Nephron (organoid): Measurements from ENCODE around the gene STS.

ENCODE experiments used
- H3K27ac Mint-ChIP-seq, 3 experiments: 2 replicates each; pipeline ENCODE4 v1.8.0; 2020; ENCODE audit warnings: mixed read lengths in 3 of 3, mild to moderate bottlenecking in 2 of 3, moderate library complexity in 1 of 3
- H3K27me3 Mint-ChIP-seq: 2 replicates; pipeline ENCODE4 v1.8.0; 2021; ENCODE audit warnings: low read depth, mild to moderate bottlenecking, moderate library complexity, mixed read lengths
- H3K36me3 Mint-ChIP-seq: 2 replicates; pipeline ENCODE4 v1.8.0; 2020; ENCODE audit warnings: low read depth, mixed read lengths
- H3K4me1 Mint-ChIP-seq: 2 replicates; pipeline ENCODE4 v1.8.0; 2020; ENCODE audit warnings: mixed read lengths
- H3K4me3 Mint-ChIP-seq, 3 experiments: 2 replicates each; pipeline ENCODE4 v1.8.0; 2020; ENCODE audit warnings: mild to moderate bottlenecking in 3 of 3, mixed read lengths in 3 of 3, moderate library complexity in 2 of 3
- H3K9me3 Mint-ChIP-seq: 2 replicates; pipeline ENCODE4 v1.8.0; 2020; ENCODE audit warnings: mixed read lengths
- TF ChIP-seq, protein P1 (sequence below), 3 experiments: fragments of 200-600 bp; sonication (generic); IDR thresholded peaks; one replicate each; pipeline ENCODE4 v1.5.0; 2021; ENCODE audit warnings: antibody characterized with exemption in 3 of 3; ENCODE audit not compliant: unreplicated experiment in 3 of 3

The STS gene

DNA sequence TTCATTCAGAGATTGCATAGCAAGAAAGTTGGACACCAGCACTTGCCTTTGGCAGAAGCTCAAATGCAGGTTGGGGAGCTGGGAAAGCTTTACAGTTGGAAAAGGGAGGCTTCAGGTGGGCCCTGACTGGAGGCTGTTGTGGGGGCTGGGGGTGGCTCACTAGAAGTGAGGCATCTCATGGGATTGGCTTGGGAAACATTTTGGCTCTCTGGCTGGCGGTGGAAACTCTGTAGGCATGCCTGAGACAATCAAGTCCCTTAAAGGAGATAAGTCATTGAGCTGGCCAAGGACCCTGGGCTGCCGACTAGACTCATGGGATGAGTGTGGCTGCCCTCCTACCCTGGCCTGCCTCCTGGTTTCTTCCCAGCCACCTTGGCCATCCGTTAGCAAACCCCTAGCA lies 31.4 kb upstream of the STS start:
- Mint-ChIP-seq H3K27me3 (no peaks in the 10 kb centered on the region), H3K36me3 (peaks cover 17% of the 10 kb centered on the region), H3K4me1 (peaks cover 41% of the 10 kb centered on the region), H3K4me3 (no peak overlapping the region), H3K27ac (no peak overlapping the region), H3K9me3 (peaks cover 9% of the 10 kb centered on the region)
- TF ChIP-seq, protein P1, sequence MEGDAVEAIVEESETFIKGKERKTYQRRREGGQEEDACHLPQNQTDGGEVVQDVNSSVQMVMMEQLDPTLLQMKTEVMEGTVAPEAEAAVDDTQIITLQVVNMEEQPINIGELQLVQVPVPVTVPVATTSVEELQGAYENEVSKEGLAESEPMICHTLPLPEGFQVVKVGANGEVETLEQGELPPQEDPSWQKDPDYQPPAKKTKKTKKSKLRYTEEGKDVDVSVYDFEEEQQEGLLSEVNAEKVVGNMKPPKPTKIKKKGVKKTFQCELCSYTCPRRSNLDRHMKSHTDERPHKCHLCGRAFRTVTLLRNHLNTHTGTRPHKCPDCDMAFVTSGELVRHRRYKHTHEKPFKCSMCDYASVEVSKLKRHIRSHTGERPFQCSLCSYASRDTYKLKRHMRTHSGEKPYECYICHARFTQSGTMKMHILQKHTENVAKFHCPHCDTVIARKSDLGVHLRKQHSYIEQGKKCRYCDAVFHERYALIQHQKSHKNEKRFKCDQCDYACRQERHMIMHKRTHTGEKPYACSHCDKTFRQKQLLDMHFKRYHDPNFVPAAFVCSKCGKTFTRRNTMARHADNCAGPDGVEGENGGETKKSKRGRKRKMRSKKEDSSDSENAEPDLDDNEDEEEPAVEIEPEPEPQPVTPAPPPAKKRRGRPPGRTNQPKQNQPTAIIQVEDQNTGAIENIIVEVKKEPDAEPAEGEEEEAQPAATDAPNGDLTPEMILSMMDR (IDR thresholded peaks at IDR 0.05; ENCODE audit: unreplicated experiment in 3 of 3), result no peak

- no peaks in the 10 kb centered on the region for H3K27me3 Mint-ChIP-seq
- TF ChIP-seq, protein P1 (IDR thresholded peaks at IDR 0.05; ENCODE audit: unreplicated experiment in 3 of 3), result no peak
- H3K4me1 Mint-ChIP-seq, result peaks cover 53% of the 10 kb centered on the region
- peaks cover 17% of the 10 kb centered on the region for H3K36me3 Mint-ChIP-seq
- no peak overlapping the region for H3K4me3 Mint-ChIP-seq
- no peak overlapping the region for H3K27ac Mint-ChIP-seq
- peaks cover 9% of the 10 kb centered on the region for H3K9me3 Mint-ChIP-seq
These were observed 29.9 kb upstream of the STS start for GRCh38 chrX:7117587-7117986.

GRCh38 chrX:7119950-7120877 lies 27.3 kb upstream of the STS start:
- peaks cover 29% of the 10 kb centered on the region for H3K36me3 Mint-ChIP-seq
- H3K27ac Mint-ChIP-seq, result peak overlapping the region; percentile 53 to 89 (median 65)
- peaks cover 52% of the 10 kb centered on the region for H3K4me1 Mint-ChIP-seq
- no peak overlapping the region for H3K4me3 Mint-ChIP-seq
- TF ChIP-seq, protein P1 (IDR thresholded peaks at IDR 0.05; ENCODE audit: unreplicated experiment in 3 of 3), result no peak
- H3K9me3 Mint-ChIP-seq, result peaks cover 12% of the 10 kb centered on the region
- no peaks in the 10 kb centered on the region for H3K27me3 Mint-ChIP-seq

- peaks cover 31% of the 10 kb centered on the region for H3K36me3 Mint-ChIP-seq
- no peaks in the 10 kb centered on the region for H3K27me3 Mint-ChIP-seq
- peaks cover 48% of the 10 kb centered on the region for H3K4me1 Mint-ChIP-seq
- TF ChIP-seq, protein P1 (IDR thresholded peaks at IDR 0.05; ENCODE audit: unreplicated experiment in 3 of 3), result no peak
- H3K27ac Mint-ChIP-seq, result peak overlapping the region; percentile 53 to 89 (median 65)
- peaks cover 12% of the 10 kb centered on the region for H3K9me3 Mint-ChIP-seq
- no peak overlapping the region for H3K4me3 Mint-ChIP-seq
These were observed 26.7 kb upstream of the STS start for GRCh38 chrX:7120878-7121219.

DNA sequence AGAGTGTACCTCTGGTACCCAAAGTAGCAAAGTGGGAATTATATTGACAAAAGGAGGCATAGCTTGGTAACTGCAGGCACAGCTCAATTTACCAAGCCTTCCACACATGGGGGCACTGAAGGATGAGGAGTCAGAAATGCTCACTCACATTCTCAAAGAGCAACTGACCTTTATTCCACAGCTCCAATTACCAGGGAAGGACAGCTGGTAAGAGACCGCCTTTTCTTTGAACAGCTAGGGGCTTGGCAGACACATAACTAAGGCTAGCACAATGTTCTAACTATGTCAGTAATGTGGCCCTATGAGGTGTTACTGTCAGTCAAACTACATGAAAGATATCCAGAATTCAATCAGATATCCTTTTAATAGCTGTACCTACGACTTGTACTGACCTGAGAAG lies 20.5 kb upstream of the STS start:
- Mint-ChIP-seq H3K27me3 (no peaks in the 10 kb centered on the region), H3K9me3 (peaks cover 5% of the 10 kb centered on the region), H3K4me3 (peak overlapping the region in 1 of 3 experiments; percentile 44), H3K4me1 (peaks cover 25% of the 10 kb centered on the region), H3K27ac (peak overlapping the region; percentile 25 to 85 (median 69)), H3K36me3 (peaks cover 44% of the 10 kb centered on the region)
- TF ChIP-seq, protein P1 (IDR thresholded peaks at IDR 0.05; ENCODE audit: unreplicated experiment in 3 of 3), result no peak

DNA sequence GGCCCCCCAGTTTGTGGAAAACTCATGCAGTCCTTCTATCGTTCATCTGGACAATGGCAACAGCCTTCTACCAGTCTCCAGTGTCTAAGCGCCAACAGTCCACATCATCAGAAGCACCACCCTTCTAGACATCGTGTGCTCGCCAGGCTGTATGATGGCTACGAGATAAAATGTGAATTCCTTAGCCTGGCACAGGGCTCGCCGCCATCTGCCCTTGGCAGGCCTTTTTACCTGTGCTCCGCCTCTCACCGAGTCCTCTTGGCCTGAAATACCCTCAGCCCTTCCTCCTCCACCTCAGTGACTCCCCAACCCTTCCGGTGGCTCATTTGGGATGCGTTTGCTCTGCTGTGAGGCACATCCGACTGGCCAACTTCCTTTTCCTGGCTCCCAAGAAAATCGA lies 15.9 kb upstream of the STS start:
- H3K9me3 Mint-ChIP-seq, result no peaks in the 10 kb centered on the region

More for the DNA sequence above, 15.9 kb upstream of the STS start:
- H3K4me1 Mint-ChIP-seq, result peaks cover 44% of the 10 kb centered on the region
- H3K36me3 Mint-ChIP-seq, result peaks cover 26% of the 10 kb centered on the region
- no peak overlapping the region for H3K27ac Mint-ChIP-seq
- no peak overlapping the region for H3K4me3 Mint-ChIP-seq
- TF ChIP-seq, protein P1 (IDR thresholded peaks at IDR 0.05; ENCODE audit: unreplicated experiment in 3 of 3), result no peak
- no peaks in the 10 kb centered on the region for H3K27me3 Mint-ChIP-seq
